ENCODE results near the gene TACC2.

TACC2 gene

GRCh38 chr10:122282909-122283308, 293.9 kb downstream of the TACC2 start:
- DNase-seq, result no peak

DNA sequence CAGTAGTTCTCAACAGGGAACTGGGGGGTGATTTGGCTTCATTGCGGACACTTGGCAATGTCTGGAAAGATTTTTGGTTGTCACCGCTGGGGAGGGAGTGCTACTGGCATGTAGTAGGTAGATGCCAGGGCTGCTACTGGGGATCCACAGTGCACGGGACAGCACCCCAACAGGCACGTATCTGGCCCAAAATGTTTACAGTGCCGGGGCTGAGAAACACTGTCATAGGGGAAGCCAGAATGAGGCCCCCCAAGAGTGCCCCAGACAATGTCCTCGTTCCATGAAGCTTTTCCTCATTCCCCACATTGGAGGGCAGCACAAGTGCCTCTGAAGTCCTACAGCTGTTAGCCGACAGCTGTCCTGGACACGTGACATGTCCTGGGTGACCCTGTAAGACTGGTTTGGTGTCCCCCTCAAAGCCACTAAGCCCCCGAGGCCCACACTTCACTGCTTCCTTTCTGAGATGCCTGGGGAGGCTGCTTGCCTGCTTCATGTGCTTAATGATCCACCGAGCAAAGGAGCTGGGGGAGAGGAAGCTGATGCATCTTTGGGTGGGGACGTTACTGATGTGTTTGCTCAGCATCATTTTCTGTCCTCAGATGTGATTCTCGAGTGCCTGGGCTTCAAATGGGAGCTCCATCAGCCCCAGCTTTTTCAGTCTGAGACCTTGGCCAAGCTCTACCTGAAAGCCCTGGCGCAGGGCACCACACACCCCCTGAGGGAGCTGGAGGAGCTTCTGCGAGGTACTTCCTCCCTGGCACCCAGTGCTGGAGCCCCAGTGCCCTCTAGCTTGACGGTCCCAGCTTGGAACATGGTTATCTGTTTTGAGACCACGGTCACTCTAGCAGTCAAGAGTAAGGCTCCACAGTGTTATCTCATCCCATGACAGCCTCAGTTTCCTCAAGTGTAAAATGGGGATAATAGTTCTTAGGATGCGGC, 296.8 kb downstream of the TACC2 start:
- DNase-seq, result no peak

- DNase-seq, result no peak
These were observed 297.9 kb downstream of the TACC2 start for GRCh38 chr10:122286867-122287266.

DNA sequence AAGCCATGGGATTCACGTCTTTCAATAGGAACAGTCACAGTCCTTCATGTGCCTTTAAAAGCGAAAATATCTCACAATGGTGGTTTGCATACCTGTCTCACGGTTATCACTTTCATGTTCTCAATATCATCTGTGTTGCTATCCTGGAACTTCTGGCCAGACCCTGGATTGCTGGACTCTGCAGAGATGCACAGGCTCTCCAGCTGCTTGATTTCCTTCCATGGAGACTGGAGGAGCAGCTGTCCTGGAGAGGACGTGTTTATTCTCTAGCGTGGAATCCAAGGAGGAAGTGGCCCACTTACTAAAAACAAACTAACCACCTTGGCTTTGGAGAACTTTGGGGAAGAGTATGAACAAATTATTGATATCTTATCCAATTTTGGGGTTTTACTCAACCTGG, 298.6 kb downstream of the TACC2 start:
- DNase-seq, result no peak

DNA sequence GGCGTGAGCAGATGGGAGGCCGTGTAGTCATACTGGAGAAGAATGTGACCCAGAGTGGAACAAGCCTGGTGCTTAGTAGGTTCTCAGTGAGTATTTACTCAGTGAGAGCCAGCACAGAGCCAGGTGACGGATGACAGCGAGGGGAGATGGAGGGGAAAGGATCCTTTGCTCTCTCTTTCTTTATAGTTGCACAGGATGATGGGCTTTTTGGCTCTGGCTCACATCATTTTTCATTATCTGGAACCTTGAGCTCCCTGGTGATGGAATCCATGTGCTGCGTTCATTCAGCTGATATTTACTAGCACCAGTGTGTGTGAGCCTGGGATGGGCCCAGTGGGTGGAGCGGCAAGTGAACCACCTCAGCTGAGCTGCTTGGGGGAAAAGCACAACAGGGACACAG, 299.3 kb downstream of the TACC2 start:
- no peak for DNase-seq

DNA sequence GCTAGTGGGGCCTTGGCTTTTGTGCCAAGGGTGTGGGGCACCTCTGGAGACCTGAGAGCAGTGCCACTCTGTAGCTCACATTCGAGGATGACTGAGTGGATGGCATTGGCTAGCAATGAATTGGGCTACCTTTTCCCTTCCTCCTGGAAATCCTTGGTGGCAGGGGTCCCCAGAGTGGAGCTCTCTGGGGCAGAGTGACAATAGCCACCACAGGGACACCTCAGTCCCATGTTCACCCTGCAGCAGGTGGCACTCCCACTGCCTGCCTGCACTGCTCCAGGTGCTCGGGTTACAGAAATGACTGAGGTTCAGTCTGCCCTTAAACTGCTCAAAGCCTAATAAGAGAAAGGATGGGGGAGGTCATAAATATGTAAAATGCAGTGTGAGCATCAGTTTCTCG, 300.0 kb downstream of the TACC2 start:
- DNase-seq, result no peak

DNA sequence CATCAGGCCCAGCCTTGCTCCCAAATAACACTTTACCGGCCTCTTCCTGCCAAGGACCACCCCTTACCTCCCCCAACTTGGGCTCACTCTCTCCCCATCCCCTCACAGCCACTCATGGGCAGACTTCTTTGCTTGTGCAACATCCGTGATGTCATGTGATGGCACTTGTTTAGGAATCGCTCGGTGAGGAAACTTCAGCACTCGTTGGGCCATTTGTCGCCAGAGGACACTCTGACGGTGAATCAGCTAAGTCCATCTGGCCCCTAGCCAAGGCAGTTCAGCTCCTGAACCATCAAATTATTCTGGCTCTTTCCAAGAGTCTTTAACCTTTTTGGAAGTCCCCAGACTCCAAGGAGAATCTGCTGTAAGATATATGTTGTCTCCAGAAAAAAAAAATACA, 301.4 kb downstream of the TACC2 start:
- no peak for DNase-seq

GRCh38 chr10:122290833-122291532, 302.0 kb downstream of the TACC2 start:
- no peak for DNase-seq

DNA sequence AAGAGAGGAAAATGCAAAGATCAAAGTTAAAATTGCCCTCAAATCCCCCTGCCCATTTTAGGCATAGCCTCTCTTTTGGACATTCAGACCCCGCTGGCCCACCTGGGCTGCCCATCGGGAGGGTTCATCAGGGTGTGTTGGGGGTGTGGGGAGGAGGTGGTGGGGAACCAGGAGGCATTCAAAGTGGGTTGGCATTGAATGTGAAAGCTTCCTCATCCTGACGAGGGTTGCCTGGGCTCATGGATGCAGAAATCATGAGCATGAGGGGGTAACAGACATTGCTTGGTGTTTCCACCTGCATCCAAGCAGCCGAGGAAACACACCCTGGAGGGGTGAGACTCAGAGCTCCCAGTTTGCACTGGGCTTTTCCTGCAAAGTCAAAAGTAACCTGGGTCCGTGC, 302.8 kb downstream of the TACC2 start:
- DNase-seq, result no peak

GRCh38 chr10:122292376-122292775, 303.4 kb downstream of the TACC2 start:
- no peak for DNase-seq

GRCh38 chr10:122293156-122293960, 304.4 kb downstream of the TACC2 start:
- DNase-seq, result no peak

DNA sequence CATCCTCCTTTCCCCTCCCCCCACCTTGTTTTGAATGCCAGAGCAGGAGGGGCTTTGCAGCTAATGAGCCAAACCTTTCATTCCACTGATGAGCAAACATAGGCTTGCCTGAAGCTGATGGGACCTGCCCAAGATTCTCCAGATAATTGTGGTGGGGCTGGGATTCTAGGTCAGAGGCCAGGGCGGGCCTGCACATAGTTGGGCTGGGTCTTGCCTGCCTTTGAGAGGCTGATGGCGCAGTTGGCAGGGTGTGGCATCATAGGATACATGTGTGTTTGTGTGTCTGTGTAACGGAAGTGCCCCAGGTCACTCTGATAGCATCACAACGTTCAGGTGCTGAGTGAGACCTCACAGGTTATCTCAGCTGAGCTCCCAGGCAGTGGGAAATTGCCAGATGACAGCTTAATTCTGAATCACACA, 305.0 kb downstream of the TACC2 start:
- DNase-seq, result no peak

- DNase-seq, result no peak
These were observed 305.8 kb downstream of the TACC2 start for GRCh38 chr10:122294511-122295450.

DNA sequence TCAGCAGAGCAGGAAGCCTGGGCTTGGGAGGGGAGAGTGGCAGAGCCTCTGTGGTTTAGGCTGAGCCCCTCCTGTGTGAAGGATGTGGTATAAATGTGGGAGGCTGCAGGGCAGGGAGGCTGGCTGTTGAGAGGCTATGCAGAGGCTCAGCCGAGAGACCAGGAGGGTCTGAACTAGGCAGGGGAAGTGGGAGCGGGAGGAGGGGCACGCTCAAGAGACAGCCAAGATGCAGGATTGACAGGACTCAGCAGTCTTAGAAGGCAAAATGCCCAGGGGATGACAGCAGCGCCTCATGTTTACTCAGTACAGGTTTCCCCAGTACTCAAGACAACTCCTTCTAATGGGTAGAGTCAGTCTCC, 306.5 kb downstream of the TACC2 start:
- no peak for DNase-seq

GRCh38 chr10:122296363-122297120, 307.6 kb downstream of the TACC2 start:
- no peak for DNase-seq

GRCh38 chr10:122297583-122297982, 308.6 kb downstream of the TACC2 start:
- no peak for DNase-seq

DNA sequence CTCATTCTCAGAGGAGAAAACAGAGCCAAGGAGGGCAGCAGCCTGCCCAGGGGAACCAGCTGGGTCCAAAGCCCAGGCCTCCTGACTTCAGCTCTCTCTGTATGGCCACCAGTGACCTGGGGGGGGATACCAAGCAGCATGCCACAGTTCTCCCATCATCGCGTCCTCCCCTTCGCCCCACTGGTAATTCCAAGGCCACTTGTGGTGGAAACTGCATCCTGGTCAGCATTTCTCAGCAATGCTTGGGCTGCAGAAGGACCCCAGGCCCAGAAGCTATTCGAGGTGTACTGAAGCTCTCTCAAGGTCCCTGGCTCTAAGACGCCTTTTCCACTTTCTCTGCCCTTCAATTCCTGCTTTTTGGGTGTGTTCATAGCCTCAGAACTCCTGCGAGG, 309.2 kb downstream of the TACC2 start:
- DNase-seq, result no peak

GRCh38 chr10:122298598-122299301, 309.8 kb downstream of the TACC2 start:
- DNase-seq, result peak; percentile 41 to 57

GRCh38 chr10:122299423-122300075, 310.6 kb downstream of the TACC2 start:
- DNase-seq, result no peak
